ENCODE results near the gene DMC1.

Gene DMC1

DNA sequence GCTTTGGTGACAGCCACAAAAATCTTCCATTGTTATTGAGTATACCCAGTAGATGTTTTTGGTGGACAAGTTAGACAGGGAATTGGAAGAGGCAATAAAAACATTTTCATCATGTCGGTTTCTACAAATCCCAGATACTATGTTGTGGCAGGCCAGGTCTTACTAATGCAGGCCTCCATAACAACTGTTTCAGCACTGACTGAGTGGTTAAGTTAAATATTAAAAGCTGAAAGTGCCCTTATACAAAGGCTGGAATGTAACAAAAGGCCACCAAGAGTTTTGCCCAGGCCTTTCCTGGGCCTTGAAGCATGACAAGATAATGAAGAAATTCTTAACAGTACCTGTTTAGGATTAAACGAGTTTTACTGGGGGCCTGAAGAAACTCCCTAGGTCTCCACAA lies 29.3 kb downstream of the DMC1 start:
- no peak overlapping the region for H3K4me3 ChIP-seq (ENCODE audit: low read depth, low read length)
- no peak for TF ChIP-seq CTCF (IDR thresholded peaks at IDR 0.05; ENCODE audit: low read depth, low read length, missing control alignments)
- DNase-seq (ENCODE audit: low read depth): no peak

GRCh38 chr22:38531251-38531938 lies 38.6 kb downstream of the DMC1 start:
- H3K4me3 ChIP-seq (ENCODE audit: low read depth, low read length): no peak overlapping the region
- TF ChIP-seq CTCF (IDR thresholded peaks at IDR 0.05; ENCODE audit: low read depth, low read length, missing control alignments): no peak
- DNase-seq (ENCODE audit: low read depth): no peak

GRCh38 chr22:38524429-38524828 lies 45.6 kb downstream of the DMC1 start:
- H3K4me3 ChIP-seq (ENCODE audit: low read depth, low read length): no peak overlapping the region
- no peak for DNase-seq (ENCODE audit: low read depth)

DNA sequence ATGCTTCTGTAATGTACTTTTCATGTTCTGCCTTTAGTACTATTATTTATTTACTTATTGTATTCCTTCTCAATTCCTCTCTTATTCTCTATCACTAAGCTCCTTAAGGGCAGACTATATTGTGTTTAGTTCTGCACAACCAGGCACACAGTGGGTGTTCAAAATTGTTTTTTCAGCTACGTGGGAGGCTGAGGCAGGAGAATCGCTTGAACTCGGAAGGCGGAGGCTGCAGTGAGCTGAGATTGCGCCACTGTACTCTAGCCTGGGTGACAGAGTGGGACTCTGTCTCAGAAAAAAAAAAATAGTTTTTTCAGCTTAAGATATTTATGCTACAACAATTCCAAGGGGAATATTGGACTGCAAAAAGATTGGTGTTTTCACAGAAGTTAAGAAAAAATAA lies 46.5 kb downstream of the DMC1 start:
- DNase-seq (ENCODE audit: low read depth): no peak
- TF ChIP-seq CTCF (IDR thresholded peaks at IDR 0.05; ENCODE audit: low read depth, low read length, missing control alignments): no peak
- H3K4me3 ChIP-seq (ENCODE audit: low read depth, low read length): no peak overlapping the region

More at GRCh38 chr22:38524429-38524828, 45.6 kb downstream of the DMC1 start:
- TF ChIP-seq CTCF (IDR thresholded peaks at IDR 0.05; ENCODE audit: low read depth, low read length, missing control alignments): no peak

- TF ChIP-seq CTCF (IDR thresholded peaks at IDR 0.05; ENCODE audit: low read depth, low read length, missing control alignments): no peak
- no peak for DNase-seq (ENCODE audit: low read depth)
- H3K4me3 ChIP-seq (ENCODE audit: low read depth, low read length): no peak overlapping the region
Observed at GRCh38 chr22:38523029-38523428, 47.0 kb downstream of the DMC1 start.

DNA sequence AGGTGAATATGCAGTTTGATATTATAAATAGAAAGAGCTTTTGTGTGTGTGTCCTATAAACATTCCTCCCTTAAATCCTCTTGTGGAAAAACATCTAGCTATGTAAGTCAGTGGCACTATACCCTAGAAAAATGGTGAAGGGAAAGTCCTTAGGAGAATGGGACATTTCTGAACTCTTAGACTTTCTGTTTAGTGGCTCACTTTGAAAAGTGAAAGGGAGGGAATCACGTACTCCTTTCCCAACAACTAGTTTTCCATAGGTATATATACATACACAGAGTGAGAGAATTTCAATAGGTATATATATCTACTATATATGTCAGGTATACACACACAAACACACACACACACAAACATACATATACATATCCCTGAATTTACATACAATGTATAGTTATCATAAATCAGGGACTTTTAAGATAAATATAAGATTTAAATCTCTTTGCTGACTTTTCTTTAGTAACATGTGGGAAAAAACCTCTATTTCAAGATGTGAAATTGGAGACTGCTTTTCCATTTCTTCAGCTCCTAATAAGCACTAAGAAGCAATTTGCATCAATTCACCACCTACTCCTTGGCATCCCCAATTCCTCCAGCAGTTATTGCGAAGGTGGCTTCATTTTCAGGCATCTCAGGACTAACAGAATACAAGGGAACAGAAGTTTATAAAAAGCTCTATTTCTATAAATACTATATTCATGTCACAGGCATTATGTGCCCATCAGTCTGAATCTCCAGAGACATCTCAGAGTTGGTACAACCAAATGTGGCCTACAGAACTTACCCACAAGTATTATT lies 50.3 kb downstream of the DMC1 start:
- no peak for DNase-seq (ENCODE audit: low read depth)
- H3K4me3 ChIP-seq (ENCODE audit: low read depth, low read length): no peak overlapping the region
- TF ChIP-seq CTCF (IDR thresholded peaks at IDR 0.05; ENCODE audit: low read depth, low read length, missing control alignments): no peak

Measured in GM12864 (cell line).